B cell (primary cell): ENCODE measurements around the gene KPNB1. TPM values are rescaled to one million over a fixed set of nuclear protein-coding genes. Genes with fewer than 3 reads are reported as not detected.

Source experiments
- ATAC-seq: fragments of 200-7000 bp; cut with Tn5 transposase; one replicate; pipeline ENCODE4 v1.10.0; 2021; ENCODE audit warnings: low read depth, mild to moderate bottlenecking, moderate number of reproducible peaks, moderate library complexity
- CTCF ChIA-PET: fragments of 350-600 bp; sonication (Branson Sonifier 250); formaldehyde crosslinking; loops from one replicate; lab custom pipeline; 2021; ENCODE audit warnings: antibody characterized with exemption, inconsistent platforms; lab: Charles Lee
- POLR2A ChIA-PET: fragments of 350-600 bp; sonication (Branson Sonifier 250); formaldehyde crosslinking; loops from one replicate; lab custom pipeline; 2021; ENCODE audit warnings: antibody characterized with exemption; lab: Charles Lee
- DNase-seq: peaks from one replicate; pipeline ENCODE4 v3.0.0; 2013
- H2AFZ ChIP-seq: 2 replicates; pipeline ENCODE4 v1.6.1; 2012; ENCODE audit warnings: mild to moderate bottlenecking, low read depth, low read length; ENCODE audit not compliant: insufficient read depth, poor library complexity, severe bottlenecking
- H3K27ac ChIP-seq, 2 donors: 1 replicate in 1 of 2; 2 replicates in 1 of 2; pipeline ENCODE4 v1.5.1; 2012 to 2013; ENCODE audit warnings: low read length in 2 of 2, mild to moderate bottlenecking in 2 of 2, moderate library complexity in 1 of 2
- H3K27me3 ChIP-seq, 4 experiments: fragments of 200-600 bp in 1 of 4; sonication (generic) in 1 of 4; replicated peaks in 1 of 4; 1 replicate in 2 of 4; 2 replicates in 2 of 4; pipeline versions ENCODE4 v1.6.1 to v1.7.0; 2013 to 2016; ENCODE audit warnings: low read length in 3 of 4, mild to moderate bottlenecking in 2 of 4, mixed read lengths in 1 of 4, moderate library complexity in 1 of 4; ENCODE audit not compliant: insufficient read depth in 4 of 4, control insufficient read depth in 3 of 4; ENCODE audit errors: control extremely low read depth in 1 of 4
- H3K36me3 ChIP-seq, 2 experiments: replicated peaks in 1 of 2; 1 replicate in 1 of 2; 2 replicates in 1 of 2; pipeline versions ENCODE4 v1.6.1 to v1.7.1; 2013; ENCODE audit warnings: low read length in 1 of 2; ENCODE audit not compliant: insufficient read depth in 2 of 2, control insufficient read depth in 1 of 2; ENCODE audit errors: control extremely low read depth in 1 of 2, extremely low read depth in 1 of 2
- H3K4me1 ChIP-seq, 2 donors: fragments of 200-600 bp in 1 of 2; sonication (generic) in 1 of 2; 1 replicate in 1 of 2; 2 replicates in 1 of 2; pipeline versions ENCODE4 v1.5.1 to v1.6.1; 2013 to 2017; ENCODE audit warnings: low read length in 2 of 2; ENCODE audit not compliant: control insufficient read depth in 2 of 2, insufficient read depth in 2 of 2
- H3K4me2 ChIP-seq: replicated peaks from 2 replicates; pipeline ENCODE3; 2012; ENCODE audit warnings: mild to moderate bottlenecking, low read depth, low read length; ENCODE audit not compliant: poor library complexity, severe bottlenecking
- H3K4me3 ChIP-seq, 5 experiments: fragments of 200-600 bp in 1 of 5; sonication (generic) in 1 of 5; 1 replicate in 3 of 5; 2 replicates in 2 of 5; pipeline versions ENCODE4 v1.5.1 to v1.7.0; 2011 to 2016; ENCODE audit warnings: low read length in 4 of 5, mild to moderate bottlenecking in 4 of 5, low read depth in 2 of 5, control low read depth in 1 of 5, moderate library complexity in 1 of 5; ENCODE audit not compliant: insufficient read depth in 1 of 5; ENCODE audit errors: control extremely low read depth in 1 of 5, extremely low read depth in 1 of 5
- H3K79me2 ChIP-seq: fragments of 200-600 bp; sonication (generic); one replicate; pipeline ENCODE4 v1.6.0; 2016; ENCODE audit warnings: low read length; ENCODE audit not compliant: control insufficient read depth, insufficient read depth
- H3K9ac ChIP-seq: fragments of 200-600 bp; sonication (generic); 2 replicates; pipeline ENCODE4 v1.6.1; 2017; ENCODE audit warnings: mild to moderate bottlenecking, low read length, moderate library complexity
- H3K9me3 ChIP-seq, 3 donors: one replicate each; pipeline versions ENCODE4 v1.6.1 to v1.7.1; 2013; ENCODE audit warnings: low read length in 2 of 3; ENCODE audit not compliant: control insufficient read depth in 2 of 3, insufficient read depth in 1 of 3; ENCODE audit errors: control extremely low read depth in 1 of 3
- H4K20me1 ChIP-seq: 2 replicates; pipeline ENCODE4 v1.6.0; 2012; ENCODE audit warnings: mild to moderate bottlenecking, low read length; ENCODE audit not compliant: insufficient read depth, control insufficient read depth, poor library complexity, severe bottlenecking
- H3K27ac Mint-ChIP-seq: one replicate; pipeline ENCODE4 v1.8.0; 2021; ENCODE audit warnings: mixed read lengths
- H3K27me3 Mint-ChIP-seq: one replicate; pipeline ENCODE4 v1.8.0; 2021; ENCODE audit warnings: mixed read lengths
- H3K4me1 Mint-ChIP-seq: one replicate; pipeline ENCODE4 v1.8.0; 2021; ENCODE audit warnings: mixed read lengths
- H3K4me3 Mint-ChIP-seq: one replicate; pipeline ENCODE4 v1.8.0; 2021; ENCODE audit warnings: mixed read lengths
- H3K9me3 Mint-ChIP-seq: one replicate; pipeline ENCODE4 v1.8.0; 2022; ENCODE audit warnings: mixed read lengths; ENCODE audit not compliant: insufficient read depth
- CTCF ChIP-seq: fragments of 200-600 bp; IDR thresholded peaks from one replicate; pipeline ENCODE4 v1.8.0; 2022; ENCODE audit warnings: antibody characterized with exemption, mild to moderate bottlenecking
- EZH2 ChIP-seq: IDR thresholded peaks from 2 replicates; pipeline ENCODE4 v1.6.1; 2012; ENCODE audit warnings: borderline replicate concordance, low read depth, mild to moderate bottlenecking, moderate library complexity, low read length; ENCODE audit not compliant: insufficient read depth, poor library complexity, severe bottlenecking
- WGBS: methylation state at CpG from one replicate; pipeline ENCODE4 v1.1.5; 2013; ENCODE audit warnings: missing lambda C conversion rate; ENCODE audit not compliant: insufficient coverage; 5-methylcytosine and 5-hydroxymethylcytosine counted together
- intact Hi-C: fragments of 100-400 bp; cut with micrococcal nuclease; formaldehyde crosslinking; loops from one replicate; pipeline ENCODE4 v1.10.0; 2022
- polyA plus RNA-seq: library from polyadenylated mRNA; depleted of rRNA; stranded (reverse); fragments of >200 nt; gene quantifications from 2 replicates; pipeline ENCODE4 v1.2.3, GENCODE V29; 2012
- total RNA-seq, 2 donors: library from RNA; stranded (reverse); fragments of 120-200 nt in 1 of 2; gene quantifications; 1 replicate in 1 of 2; 2 replicates in 1 of 2; pipeline versions ENCODE4 v1.2.3 to v1.2.4, GENCODE V29; 2013 to 2022

KPNB1 gene
- total and polyA plus RNA-seq, 2 donors (not counting 1 experiment from before 2014, with no cell fraction given), result 60.6 to 278 TPM

GRCh38 chr17:47728214-47728877 is 78.6 kb downstream of the KPNB1 start:
- Histone ChIP-seq H3K4me1 (peaks cover 8 to 19% of the 10 kb centered on the region in 2 donors), H3K9me3 (no peaks in the 10 kb centered on the region), H3K27ac (no peak overlapping the region), H2AFZ (no peak overlapping the region), H3K27me3 (peaks cover 0 to 22% (median 2%) of the 10 kb centered on the region in 4 experiments), H3K4me3 (no peak overlapping the region), H3K79me2 (no peaks in the 10 kb centered on the region), H3K4me2 (no peak overlapping the region), H4K20me1 (no peaks in the 10 kb centered on the region), H3K36me3 (no peaks in the 10 kb centered on the region), H3K9ac (no peak overlapping the region)
- intact Hi-C loops, result no loop called here
- Mint-ChIP-seq H3K4me1 (peaks cover 18% of the 10 kb centered on the region), H3K27ac (no peak overlapping the region), H3K9me3 (no peaks in the 10 kb centered on the region), H3K27me3 (peaks cover 23% of the 10 kb centered on the region), H3K4me3 (no peak overlapping the region)
- ATAC-seq (no peak), DNase-seq (no peak)
- POLR2A ChIA-PET, result no interaction called here
- WGBS, result 93% methylated on average over 2 of the region's 4 CpGs
- TF ChIP-seq EZH2 (no peak), CTCF (no peak)
- CTCF ChIA-PET, result interaction anchor here (1.5 kb wide), 1 partner anchor 31 kb away, joined by 4 read pairs; no protein-coding TSS in a partner anchor

GRCh38 chr17:47729476-47729875 is 79.8 kb downstream of the KPNB1 start:
- POLR2A ChIA-PET, result no interaction called here
- no peaks in the 10 kb centered on the region for H3K36me3 ChIP-seq
- Mint-ChIP-seq H3K9me3 (no peaks in the 10 kb centered on the region), H3K4me1 (peaks cover 27% of the 10 kb centered on the region), H3K27me3 (peaks cover 18% of the 10 kb centered on the region), H3K4me3 (no peak overlapping the region), H3K27ac (no peak overlapping the region)
- H3K4me2 ChIP-seq, result no peak overlapping the region
- WGBS, result 81% methylated on average over 4 of the region's 8 CpGs
- H3K9ac ChIP-seq, result no peak overlapping the region
- peaks cover 0 to 15% (median 2%) of the 10 kb centered on the region in 4 experiments for H3K27me3 ChIP-seq
- no peak overlapping the region for H2AFZ ChIP-seq
- CTCF ChIA-PET, result interaction anchor here (1.5 kb wide), 1 partner anchor 32 kb away, joined by 4 read pairs; no protein-coding TSS in a partner anchor
- peaks cover 15 to 26% of the 10 kb centered on the region in 2 donors for H3K4me1 ChIP-seq
- TF ChIP-seq CTCF, result no peak
- TF ChIP-seq EZH2, result no peak
- ATAC-seq, result no peak
- intact Hi-C loops, result no loop called here
- H3K9me3 ChIP-seq, result no peaks in the 10 kb centered on the region
- H3K4me3 ChIP-seq, result no peak overlapping the region
- no peaks in the 10 kb centered on the region for H4K20me1 ChIP-seq
- H3K27ac ChIP-seq, result no peak overlapping the region
- no peaks in the 10 kb centered on the region for H3K79me2 ChIP-seq
- DNase-seq, result no peak
